ENCODE results near the gene LAMC3.

DNA sequence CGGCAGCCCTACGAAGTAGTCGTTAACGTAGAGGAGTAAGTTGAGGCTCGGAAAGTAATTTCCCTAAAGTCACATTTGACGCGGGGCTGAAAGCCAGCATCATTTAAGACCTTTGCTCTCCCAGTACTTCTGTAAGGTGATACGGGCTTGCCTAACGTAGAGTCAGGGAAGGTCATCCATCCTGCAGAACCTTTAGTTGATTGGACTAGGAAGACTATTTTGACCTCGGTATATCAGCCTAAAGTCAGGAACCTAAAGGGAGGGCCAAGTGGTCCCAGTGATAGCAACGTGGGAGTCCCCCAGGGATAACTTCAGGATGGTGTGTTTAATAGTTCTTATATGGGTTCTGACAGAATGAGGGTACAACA lies 117.1 kb downstream of the LAMC3 start:
- no peak for TF ChIP-seq POLR2A (IDR thresholded peaks at IDR 0.05; ENCODE audit: extremely low read depth, insufficient read length)
- TF ChIP-seq MAX (IDR thresholded peaks at IDR 0.05; ENCODE audit: low read depth, low read length), result no peak
- no peak for TF ChIP-seq CTCF (IDR thresholded peaks at IDR 0.05; ENCODE audit: low read depth, low read length)
